Stimulated activated CD8-positive, alpha-beta memory T cell treated with anti-CD3 and anti-CD28 coated beads, Interleukin-15, amount 100 ng/mL, for 1 hour (primary cell): ENCODE data around the gene YBX3.
"Not testable (repeated sequence)": the region's sequence is repeated elsewhere in the genome, so short reads cannot be mapped to it uniquely, and the experiment has no call there.

ENCODE experiments used
- DNase-seq: peaks from one replicate; pipeline ENCODE4 v3.0.0-alpha.2; 2020; ENCODE audit warnings: low read depth

Gene YBX3

DNA sequence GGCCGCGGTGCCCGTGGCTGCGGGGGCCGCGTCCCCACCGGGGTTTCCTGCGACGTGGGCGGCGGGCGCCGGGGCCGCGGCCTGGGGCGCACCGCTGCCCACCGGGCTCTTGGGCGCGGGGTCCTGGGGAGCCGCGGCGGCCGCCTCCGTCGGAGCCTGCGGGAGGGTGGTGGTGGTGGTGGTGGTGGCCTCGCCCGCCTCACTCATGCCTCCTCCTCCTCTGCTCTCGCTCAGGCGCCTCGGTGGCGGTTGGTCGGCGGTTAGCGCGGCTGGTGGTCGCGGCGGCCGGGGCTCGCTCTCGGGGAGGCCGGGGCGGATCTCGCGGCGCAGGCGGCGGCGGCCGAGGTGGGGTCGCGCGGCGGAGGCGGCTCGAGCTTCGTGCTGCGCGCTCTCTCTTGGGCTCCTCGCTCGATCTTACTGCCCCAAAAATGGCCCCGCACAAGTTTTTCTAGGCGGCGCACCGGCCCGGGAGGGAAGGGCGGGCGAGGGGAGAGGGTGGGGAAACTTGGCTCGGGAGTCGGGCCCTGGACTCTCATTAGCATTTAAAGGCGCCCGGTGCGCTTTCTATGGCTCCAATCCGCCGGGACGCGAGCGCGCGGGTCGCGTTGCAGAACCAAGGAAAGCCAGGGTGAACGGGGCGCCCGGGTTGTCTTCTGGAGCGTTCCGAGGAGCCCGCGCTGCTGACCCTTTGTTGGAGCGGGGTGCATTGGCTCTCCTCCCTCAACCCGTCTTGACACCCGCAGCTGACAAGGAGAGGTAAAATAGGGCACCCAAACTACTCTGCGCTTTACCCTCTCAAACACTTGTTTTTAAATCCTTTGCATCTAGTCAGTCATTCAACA lies at the start of gene YBX3:
Gene YBX3, minus strand, starts transcription at position 419 of the 842 bp plus-strand sequence. Its CDS starts 212 bp downstream, at position 207.
- peak; percentile 9 for DNase-seq

DNA sequence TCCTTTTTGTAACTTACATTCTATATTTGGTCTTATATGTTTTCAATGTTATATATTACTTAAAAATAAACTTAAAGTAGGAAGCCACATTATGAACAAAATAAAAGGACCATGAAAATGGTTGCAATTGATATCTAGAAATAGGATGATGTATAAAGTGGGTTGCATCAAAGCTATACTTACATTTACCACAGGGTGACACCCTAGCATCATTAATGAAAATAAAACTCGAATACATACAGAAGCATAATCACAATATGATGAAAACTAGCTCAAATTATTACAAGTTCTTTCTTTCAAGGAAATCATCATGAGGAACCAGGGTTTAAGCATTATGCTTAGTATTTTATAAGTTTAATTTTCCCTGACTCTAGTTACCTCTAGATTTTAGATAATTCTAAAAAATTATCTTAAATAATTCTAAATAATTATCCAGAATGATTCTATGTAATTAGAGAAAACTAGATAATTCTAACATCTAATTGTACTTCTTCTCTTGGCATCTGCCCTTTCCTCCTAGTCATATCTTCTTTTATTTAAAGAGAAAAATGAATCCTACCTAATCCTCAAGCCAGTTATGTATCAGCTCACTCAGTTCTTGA lies 48.1 kb upstream of the YBX3 start:
- DNase-seq, result no peak

DNA sequence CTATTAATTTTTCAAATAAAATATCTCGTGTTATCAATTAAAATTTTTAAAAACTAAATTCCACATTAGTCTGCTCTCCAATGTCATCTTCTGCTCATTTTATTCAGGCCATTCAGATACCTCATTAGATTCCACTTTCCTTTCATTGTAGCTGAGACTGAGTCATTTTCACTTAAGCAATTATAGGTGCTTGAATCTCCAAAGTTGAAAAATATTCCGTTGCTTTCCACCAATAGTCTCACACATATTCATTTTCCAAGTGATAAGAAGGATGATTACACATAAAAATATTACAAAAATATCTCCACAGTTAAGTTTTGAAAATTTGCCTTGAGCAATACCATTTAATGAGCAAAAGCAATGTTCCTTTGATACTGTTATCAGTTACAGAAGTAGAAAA lies 36.5 kb upstream of the YBX3 start:
- DNase-seq, result no peak

DNA sequence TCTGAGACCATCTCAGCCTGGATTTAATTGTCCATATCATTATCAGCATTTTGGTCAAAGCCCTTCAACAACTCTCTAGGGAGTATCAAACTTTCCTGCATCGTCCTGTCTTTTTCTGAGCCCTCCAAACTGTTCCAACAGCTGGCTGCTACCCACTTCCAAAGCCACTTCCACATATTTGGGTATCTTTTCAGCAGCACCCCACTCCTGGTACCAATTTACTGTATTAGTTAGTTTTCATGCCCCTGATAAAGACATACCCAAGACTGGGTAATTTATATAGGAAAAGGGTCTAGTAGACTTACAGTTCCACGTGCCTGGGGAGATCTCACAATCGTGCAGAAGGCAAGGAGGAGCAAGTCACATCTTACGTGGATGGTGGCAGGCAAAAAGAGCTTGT lies 33.1 kb upstream of the YBX3 start:
- no peak for DNase-seq

DNA sequence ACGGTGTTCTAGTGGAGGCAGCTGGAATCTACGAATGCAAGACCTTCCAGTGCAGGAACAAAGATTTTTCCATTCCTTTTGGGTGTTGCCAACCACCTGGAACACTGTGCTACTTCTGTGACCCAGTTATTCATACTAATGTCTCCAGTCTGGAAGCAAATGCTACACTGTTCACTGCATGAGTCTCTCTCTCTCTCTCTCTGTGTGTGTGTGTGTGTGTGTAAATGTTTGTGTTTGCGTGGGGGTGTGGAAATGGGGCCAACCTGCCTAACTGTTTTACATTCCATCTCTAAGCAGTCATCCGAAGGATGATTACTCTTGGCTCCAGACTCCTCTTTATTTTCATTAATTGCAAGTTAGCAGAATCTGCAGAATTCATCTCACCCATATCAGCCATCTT lies 29.9 kb upstream of the YBX3 start:
- DNase-seq, result no peak

DNA sequence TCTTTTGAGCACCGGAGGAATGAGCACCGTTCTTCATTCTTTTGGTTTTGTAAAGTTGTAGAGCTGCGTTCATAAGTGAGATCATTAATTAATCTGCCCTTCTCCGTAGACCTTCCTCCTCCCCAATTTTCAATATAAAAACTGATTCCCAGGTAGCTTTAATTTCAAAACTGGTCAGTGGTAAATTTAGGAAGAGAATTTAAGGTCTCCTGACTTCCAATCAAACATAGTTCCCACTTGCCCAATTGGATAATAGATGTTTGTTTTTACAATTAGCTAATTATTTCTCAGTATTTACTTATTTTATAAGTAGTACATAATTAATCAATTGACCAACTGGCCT lies 27.2 kb upstream of the YBX3 start:
- no peak for DNase-seq

DNA sequence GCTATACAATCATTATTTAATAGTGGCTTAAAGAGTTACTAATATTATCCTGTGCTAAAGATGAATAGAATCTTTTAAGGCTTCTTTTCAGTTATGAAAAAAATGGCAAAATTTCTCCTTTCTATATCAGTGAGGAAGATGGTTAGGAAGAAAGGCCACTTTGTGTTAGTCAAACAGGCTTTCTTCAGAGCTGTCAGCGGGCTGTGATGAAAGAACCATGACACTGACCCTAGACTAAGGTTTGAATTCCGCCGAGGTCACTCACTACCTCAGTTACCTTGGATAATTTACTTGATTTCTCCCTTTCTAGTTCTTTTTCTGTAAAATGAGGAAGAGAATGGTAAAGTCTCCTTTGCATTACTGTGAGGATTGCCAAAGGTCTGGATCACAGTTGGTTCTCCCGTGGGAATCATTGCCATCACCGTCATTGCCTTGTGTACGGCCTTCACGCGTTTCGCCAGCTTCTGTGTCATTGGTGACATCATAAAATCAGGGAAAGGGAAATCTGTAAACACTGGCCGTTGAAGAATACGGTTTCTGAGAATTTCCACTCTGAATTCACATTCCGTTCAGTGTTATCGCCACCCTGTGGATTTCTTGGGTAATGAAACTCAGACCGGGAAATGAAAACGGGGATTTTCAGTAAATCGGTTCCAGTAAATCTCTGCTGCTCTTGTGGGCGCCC lies 26.7 kb upstream of the YBX3 start:
- peak; percentile 53 for DNase-seq

DNA sequence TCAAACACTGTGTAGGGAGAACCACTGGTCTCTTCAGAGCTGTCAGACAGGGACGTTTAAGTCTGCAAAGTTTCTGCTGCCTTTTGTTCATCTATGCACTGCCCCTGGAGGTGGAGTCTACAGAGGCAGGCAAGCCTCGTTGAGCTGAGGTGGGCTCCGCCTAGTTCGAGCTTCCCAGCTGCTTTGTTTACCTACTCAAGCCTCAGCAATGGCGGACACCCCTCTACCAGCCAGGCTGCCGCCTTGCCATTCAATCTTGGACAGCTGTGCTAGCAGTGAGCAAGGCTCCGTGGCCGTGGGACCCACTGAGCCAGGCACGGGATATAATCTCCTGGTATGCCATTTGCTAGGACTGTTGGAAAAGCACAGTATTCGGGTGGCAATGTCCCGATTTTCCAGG lies 24.6 kb upstream of the YBX3 start:
- no peak for DNase-seq

DNA sequence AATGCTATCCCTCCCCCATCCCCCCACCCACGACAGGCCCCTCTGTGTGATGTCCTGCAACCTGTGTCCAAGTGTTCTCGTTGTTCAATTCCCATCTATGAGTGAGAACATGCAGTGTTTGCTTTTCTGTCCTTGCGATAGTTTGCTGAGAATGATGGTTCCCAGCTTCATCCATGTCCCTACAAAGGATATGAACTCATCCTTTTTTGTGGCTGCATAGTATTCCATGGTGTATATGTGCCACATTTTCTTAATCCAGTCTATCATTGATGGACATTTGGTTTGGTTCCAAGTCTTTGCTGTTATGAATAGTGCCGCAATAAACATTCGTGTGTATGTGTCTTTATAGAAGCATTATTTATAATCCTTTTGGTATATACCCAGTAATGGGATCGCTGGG lies 20.3 kb upstream of the YBX3 start:
- not testable (repeated sequence) for DNase-seq

DNA sequence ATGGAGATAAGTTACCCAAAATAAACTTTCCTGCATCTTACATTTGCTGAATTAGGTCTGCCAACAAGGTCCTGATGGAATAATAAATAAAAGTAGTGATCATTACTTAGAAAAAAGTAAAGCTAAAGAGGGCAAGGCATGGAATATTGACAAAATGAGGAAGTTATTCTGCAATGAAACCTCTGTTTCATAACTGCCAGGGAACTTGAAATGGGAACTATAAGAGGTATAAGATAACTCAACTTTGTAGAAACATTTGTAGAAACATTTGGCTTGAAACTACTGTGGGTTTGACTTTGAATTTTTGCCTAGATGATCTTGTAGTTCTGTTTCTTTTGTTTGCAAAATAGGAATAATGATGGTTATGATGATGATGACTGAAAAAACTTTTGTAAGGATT lies 18.7 kb upstream of the YBX3 start:
- DNase-seq, result no peak

DNA sequence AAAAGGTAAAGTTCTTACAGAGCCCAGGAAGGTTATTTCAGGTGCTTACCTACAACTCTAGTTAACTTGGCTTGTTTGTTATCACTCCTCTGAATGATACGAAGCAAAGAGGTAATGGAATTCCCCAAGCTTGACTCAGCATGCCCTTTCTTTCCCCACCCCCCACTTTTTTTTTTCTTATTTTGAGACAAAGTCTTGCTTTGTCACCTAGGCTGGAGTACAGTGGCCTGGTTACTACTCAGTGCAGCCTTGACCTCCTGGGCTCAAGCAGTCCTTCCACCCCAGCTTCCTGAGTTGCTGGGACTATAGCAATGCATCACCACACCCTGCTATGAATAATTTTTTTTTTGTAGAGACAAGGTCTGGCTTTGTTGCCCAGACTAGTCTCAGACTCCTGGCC lies 17.1 kb upstream of the YBX3 start:
- DNase-seq, result no peak

DNA sequence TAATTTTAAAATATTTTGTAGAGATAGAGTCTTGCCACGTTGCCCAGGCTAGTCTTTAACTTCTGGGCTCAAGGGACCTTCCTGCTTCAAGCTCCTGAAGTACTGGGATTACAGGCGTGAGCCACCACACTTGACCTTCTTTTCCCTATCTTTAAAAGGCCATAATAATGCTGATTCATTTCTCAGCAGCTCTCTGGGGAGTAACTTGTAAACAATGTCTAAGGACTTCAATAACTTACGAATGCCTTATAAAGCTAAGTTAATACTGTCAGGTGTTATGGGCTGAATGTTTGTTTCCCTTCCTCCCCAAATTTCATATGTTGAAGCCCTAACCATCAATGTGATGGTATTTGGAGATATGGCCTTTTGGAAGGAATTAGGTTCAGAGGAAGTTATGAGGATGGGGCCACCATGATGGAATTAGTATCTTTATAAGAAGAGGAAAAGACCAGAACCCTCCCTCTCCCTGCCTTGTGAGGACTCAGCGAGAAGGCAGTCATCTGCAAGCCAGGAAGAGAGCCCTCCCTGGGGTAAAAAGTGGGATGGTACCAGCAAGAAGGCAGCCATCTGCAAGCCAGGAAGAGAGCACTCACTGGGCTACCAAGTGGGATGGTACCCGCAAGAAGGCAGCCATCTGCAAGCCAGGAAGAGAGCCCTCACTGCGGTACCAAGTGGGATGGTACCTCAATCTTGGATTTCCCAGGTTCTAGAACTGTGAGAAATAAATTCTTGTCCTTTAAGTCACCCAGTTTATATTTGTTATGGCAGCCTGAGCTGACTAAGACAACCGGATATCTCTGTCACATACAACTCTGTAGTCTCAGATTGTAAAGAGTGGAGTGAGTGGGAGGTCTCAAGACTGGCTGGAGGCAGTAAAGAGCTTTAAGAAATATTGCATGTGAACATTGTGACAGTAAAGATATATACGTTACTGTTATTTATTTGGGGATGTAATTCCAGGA lies 16.3 kb upstream of the YBX3 start:
- DNase-seq, result no peak

DNA sequence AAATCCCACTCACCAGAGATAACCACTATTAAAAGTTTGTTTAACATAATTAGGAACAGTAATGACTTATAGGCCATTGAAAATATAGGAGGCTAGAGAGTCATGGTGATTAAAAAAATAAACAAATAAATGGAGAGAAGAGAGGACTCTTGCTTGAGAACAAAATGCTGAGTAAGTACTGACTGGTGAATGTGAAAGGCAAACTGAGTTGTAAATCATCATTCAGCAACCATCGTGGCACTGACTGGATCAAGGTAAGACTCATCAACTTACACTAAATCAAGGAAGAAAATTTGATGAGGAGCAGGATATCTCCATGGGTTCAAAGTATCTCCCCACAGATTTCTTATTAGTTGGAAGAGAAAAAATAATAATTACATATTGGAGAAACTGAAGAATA lies 14.1 kb upstream of the YBX3 start:
- DNase-seq, result no peak

DNA sequence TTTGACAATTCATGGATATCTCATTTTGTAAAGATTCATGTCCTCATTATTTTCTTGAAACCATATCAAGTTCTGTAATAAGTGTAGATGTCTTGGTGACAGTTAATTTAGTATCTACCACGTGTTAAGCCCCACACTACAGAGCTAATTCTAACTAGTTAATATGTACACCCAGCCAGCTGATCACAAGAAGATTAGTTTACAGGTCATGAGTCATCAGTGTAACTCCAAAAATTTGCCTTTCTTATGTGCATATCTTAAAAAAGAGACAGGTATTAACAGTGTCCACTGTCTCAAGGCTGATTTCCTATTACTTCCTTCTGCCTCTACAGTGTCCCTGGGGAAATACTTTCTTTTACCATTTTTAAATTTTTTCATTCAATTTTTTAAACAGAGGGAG lies 13.3 kb upstream of the YBX3 start:
- DNase-seq, result no peak

DNA sequence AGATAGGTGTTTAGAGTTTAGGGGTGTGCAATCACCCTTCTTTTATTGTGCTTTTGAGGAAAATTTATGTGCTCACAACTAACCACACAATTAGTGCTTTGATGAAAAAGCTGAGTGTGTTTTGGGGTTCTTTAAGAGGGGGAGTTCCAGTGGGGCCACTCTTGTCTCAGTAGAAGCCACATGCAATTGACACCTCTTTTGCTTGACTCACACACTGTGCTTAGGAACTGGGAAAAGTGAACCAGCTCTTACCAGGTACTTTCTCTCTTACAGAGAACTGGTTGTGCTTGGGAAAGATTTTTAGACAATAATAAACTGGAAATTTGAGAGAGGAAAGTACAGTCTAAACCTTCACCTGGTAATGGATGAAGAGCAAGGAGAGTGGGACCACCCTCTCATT lies 12.3 kb upstream of the YBX3 start:
- no peak for DNase-seq

DNA sequence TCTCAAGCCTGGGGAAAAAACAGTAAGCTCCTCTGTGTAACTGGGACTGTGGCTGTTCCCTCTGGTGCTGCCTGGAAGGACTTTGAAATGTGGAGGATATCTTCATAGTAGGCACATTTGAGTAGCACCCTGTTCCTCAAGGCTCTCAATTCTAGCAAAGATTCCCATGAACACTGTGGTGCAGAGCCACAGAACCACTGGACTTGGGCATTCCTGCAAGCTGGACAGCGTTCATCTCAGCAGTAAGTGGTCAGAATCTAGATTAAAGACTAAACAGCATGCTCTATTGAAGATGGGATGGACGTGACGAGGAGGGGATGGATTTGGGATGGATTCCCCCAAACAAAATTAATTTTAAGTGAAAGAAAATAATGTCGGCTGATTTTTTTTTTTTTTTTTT lies 9.4 kb upstream of the YBX3 start:
- DNase-seq, result no peak

DNA sequence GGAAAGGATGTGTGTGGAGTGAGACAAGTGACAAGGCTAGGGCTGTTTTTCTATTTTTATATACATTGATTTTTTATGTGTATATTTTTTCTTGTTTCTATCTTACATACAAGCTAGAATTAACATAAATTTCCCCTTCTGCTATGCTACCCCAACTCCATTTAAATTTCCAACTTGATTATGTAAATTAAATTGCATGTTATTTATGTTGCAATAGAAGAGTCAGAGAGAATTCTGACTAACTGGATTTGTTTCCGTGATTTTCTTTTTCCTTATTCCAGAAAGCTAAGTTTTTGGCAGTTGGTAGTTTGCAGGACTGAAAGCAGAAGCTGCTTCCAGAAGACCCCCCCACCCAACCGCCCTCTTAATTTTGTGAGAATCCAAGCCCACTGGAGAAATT lies 8.9 kb upstream of the YBX3 start:
- no peak for DNase-seq

DNA sequence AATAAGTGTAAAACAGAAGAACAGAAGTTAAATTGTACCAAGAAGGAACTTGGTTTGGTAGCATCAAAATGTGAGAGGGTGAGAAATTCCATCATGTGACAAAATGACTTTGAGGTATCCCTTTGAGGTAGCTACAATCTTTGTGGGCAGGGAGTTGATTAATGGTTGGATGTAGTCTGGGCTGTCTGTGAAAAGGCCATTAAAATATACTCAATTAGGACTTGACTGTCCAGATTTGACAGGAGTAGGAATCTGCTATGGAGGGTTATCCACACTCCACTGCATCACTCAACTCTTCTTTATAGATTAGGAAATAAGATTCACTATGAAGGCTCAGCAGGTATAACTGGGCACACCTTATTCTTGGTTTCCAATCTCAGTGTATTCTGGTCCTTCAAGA lies 7.4 kb upstream of the YBX3 start:
- DNase-seq, result no peak

DNA sequence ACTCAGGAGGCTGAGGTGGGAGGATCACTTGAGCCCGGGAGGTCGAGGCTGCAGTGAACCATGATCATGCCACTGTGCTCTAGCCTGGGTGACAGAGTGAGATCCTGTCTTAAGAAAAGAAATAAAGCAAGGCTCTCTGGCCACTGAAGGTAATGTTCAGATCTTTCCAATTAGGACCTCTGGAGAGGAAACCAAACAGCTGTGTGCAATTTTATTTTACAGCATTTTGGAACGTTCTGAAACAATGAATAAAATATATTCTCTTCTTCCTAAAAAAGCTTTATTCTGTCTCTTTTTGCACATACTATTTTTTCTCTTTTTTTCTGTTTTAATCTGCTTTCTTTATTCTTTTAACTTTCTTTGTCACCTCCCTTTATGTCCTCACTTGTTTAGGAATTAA lies 5.0 kb upstream of the YBX3 start:
- DNase-seq, result no peak

DNA sequence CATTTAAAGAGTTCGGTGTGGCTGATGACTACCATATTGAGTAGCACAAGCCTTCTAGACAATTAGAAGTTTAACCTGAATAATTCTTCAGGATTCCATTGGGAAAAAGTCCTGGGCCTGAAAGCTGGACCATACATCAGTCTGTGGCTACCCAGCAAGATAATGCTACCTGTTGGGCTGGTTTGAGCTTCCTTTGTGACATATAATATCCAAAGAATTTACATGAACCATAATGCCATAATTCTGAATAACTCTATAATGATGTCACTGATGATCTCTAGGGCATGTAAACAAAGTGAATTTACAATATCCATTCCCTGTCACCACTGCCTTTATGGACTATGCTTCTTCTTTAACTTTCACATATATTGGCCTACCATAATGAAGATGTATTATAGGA lies 3.8 kb upstream of the YBX3 start:
- no peak for DNase-seq

DNA sequence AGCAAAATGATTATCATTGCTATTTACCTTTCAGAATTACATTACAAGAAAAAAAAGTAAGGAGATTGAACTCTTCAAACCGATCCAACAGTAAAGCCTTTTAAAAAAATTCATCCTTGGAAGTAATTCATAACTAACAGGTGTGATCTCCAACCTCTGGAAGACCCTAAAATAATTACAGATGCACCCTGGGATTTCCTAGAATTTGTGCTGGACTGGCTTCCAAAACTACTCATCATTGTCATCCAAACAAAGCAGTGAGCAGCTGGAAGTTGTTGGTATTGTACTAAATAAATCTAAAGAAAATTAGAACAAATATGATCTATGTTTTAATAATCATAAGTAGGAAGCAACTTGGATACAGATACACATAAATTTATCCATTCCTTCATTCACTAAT lies 1.9 kb upstream of the YBX3 start:
- DNase-seq, result no peak

DNA sequence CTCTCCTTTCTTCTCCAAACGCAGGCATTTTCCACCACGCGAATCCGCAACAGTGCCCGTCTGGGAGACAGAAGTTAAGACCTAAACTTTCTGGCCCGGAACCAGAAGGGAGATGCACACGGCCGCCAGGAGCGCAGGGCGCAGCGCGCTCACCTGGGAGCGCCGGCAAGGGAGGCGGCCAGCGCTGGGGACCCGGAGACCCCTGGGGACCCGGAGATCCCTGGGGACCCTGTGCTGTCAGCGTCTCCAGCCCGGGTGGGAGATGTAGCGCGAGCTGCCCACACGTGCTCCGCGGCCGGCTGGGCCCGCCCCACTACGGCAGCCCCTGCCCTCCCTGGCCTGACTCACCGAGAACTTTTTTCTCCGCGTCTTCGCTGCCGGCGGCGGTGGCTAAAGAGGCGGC lies 620 bp downstream of the YBX3 start:
- peak; percentile 14 for DNase-seq
